Psoas muscle (tissue), 8 donors: ENCODE measurements around the gene S100A13. TPM values are rescaled to one million over a fixed set of nuclear protein-coding genes. Genes with fewer than 3 reads are reported as not detected.
A peak's percentile ranks its signal among the peaks of the same experiment; 100 is the strongest.
"Not testable (repeated sequence)": the region's sequence is repeated elsewhere in the genome, so short reads cannot be mapped to it uniquely, and the experiment has no call there.

Experiments
- ATAC-seq, 4 donors: fragments of 200-7000 bp; cut with Tn5 transposase; one replicate each; pipeline ENCODE4 v1.9.1; 2020; ENCODE audit warnings: moderate library complexity in 3 of 4, mild to moderate bottlenecking in 2 of 4
- DNase-seq, 2 donors: peaks; one replicate each; pipeline ENCODE4 v3.0.0-alpha.2; 2020
- H3K27ac ChIP-seq: fragments of 200-600 bp; one replicate; pipeline ENCODE4 v1.8.0; 2022
- H3K27me3 ChIP-seq, 3 donors: fragments of 200-600 bp in 1 of 3; one replicate each; pipeline versions ENCODE4 v1.6.1 to v1.8.0; 2013 to 2022; ENCODE audit warnings: low read length in 2 of 3, mild to moderate bottlenecking in 2 of 3, moderate library complexity in 1 of 3; ENCODE audit not compliant: insufficient read depth in 3 of 3
- H3K36me3 ChIP-seq, 2 donors: fragments of 200-600 bp in 1 of 2; one replicate each; pipeline versions ENCODE4 v1.6.1 to v1.8.0; 2013 to 2022; ENCODE audit warnings: low read depth in 1 of 2, mild to moderate bottlenecking in 1 of 2, moderate library complexity in 1 of 2; ENCODE audit not compliant: insufficient read depth in 1 of 2
- H3K4me1 ChIP-seq: fragments of 200-600 bp; one replicate; pipeline ENCODE4 v1.8.0; 2022
- H3K4me3 ChIP-seq: fragments of 200-600 bp; one replicate; pipeline ENCODE4 v1.8.0; 2022; ENCODE audit warnings: mild to moderate bottlenecking
- H3K9me3 ChIP-seq: fragments of 200-600 bp; one replicate; pipeline ENCODE4 v1.8.0; 2022
- WGBS, 3 donors: extraction: QIAGEN DNeasy Blood & Tissue Kit; methylation state at CpG; one replicate each; pipeline versions ENCODE4 v1.1.6 to v1.1.7; 2013; 5-methylcytosine and 5-hydroxymethylcytosine counted together
- intact Hi-C, 2 donors: fragments of 100-400 bp; cut with DNase I; formaldehyde crosslinking; loops; one replicate each; pipeline versions ENCODE4 v1.11.0 to v1.14.2; 2022
- polyA plus RNA-seq, 3 donors: library from polyadenylated mRNA; stranded (reverse); fragments of 200-250 nt; gene quantifications; one replicate each; pipeline ENCODE4 v1.2.3, GENCODE V29; 2013
- total RNA-seq, 4 donors: library from RNA; stranded (reverse); fragmentation: NEBNext Ultra II Directional in 2 of 4; extraction: Animal tissue kit (Norgen Biotek cat#: 25700) in 2 of 4; gene quantifications; one replicate each; pipeline versions ENCODE4 v1.2.1 to v1.2.4, GENCODE V29; 2021 to 2023
- TF ChIP-seq, protein P1 (sequence below): fragments of 200-600 bp; IDR thresholded peaks from one replicate; pipeline ENCODE4 v1.8.0; 2022; ENCODE audit warnings: antibody characterized with exemption
- donor health status: healthy with polysubstance abuse.
- donor health status: DM: no; HTN: no; CAD: no; lungs with moderate emphysema.
- donor health status: Bipolar disorder and iron deficiency.
- donor health status: healthy.
- donor health status: DM: yes; HTN: yes; CAD: no.
- donor health status: DM: no; HTN: no; CAD: no.
- donor health status: DM: no; HTN: no; CAD: no.
- donor health status: DM: yes; HTN: yes; CAD: no.

S100A13 gene
- total and polyA plus RNA-seq, 7 donors, result 72.4 to 199 (median 113) TPM

DNA sequence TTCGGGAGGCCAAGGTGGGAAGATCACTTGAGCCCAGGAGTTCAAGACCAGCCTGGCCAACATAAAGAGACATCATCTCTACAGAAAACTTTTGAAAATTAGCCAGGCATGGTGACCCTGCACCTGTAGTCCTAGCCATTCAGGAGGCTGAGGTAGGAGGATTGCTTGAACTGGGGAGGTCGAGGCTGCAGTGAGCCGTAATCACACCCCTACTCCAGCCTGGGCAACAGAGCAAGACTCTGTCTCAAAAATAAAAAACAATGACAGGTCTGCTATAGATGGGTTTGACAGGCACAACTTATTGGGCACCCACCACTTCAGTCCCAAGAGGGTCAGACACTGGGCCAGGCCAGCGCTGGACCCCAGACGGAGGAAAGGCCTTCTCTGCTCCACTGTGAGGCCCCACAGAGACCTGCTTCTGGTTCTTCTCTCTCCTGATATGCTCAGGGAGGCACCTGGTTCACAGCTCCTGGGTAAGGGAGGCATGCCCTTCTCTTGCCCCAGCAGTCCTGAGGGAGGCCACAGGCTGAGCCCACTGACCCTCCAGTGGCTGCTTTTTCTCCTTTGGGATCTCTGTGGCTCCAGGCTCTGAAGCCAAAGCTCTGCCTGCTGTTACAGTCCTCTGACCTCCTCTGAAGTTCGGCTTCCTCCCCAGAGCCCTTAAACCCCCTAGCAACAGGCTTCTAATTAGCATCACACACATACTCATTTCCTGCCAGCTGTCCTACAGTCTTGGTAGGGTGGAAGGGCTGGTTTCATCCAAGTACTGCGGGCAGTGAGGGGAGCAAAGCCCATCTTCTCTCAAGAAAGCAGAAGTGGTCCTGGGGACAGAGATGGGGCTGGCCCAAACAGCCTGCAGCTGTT, 28.8 kb downstream of the S100A13 start:
- H3K4me3 ChIP-seq, result no peak overlapping the region
- no peak overlapping the region for H3K27ac ChIP-seq
- no peaks in the 10 kb centered on the region for H3K27me3 ChIP-seq
- no peaks in the 10 kb centered on the region for H3K9me3 ChIP-seq
- intact Hi-C loops, result no loop called here
- TF ChIP-seq, protein P1, sequence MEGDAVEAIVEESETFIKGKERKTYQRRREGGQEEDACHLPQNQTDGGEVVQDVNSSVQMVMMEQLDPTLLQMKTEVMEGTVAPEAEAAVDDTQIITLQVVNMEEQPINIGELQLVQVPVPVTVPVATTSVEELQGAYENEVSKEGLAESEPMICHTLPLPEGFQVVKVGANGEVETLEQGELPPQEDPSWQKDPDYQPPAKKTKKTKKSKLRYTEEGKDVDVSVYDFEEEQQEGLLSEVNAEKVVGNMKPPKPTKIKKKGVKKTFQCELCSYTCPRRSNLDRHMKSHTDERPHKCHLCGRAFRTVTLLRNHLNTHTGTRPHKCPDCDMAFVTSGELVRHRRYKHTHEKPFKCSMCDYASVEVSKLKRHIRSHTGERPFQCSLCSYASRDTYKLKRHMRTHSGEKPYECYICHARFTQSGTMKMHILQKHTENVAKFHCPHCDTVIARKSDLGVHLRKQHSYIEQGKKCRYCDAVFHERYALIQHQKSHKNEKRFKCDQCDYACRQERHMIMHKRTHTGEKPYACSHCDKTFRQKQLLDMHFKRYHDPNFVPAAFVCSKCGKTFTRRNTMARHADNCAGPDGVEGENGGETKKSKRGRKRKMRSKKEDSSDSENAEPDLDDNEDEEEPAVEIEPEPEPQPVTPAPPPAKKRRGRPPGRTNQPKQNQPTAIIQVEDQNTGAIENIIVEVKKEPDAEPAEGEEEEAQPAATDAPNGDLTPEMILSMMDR, result no peak
- WGBS, 3 donors, result 60 to 73% (median 61%) methylated on average over 7 of the region's 7 CpGs
- no peak for DNase-seq
- no peaks in the 10 kb centered on the region for H3K4me1 ChIP-seq
- peak in 2 of 4 donors; percentile 15 to 24 for ATAC-seq
- H3K36me3 ChIP-seq, result no peaks in the 10 kb centered on the region

DNA sequence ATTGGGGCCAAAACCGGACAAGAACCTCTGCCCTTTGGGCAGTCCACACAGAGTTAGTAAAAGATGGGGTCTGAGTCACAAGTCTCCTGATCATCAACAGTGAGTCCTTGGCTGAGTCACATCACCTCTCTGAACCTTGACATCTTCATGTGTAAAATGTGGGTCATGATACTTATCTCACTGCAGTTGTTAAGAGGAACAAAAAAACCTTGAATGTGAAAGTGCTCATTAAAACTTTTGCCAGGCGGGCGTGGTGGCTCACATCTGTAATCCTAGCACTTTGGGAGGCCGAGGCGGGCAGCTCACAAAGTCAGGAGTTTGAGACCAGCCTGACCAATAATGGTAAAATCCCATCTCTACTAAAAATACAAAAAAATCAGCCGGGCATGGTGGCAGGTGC, 30.1 kb downstream of the S100A13 start:
- TF ChIP-seq, protein P1, result no peak
- Histone ChIP-seq H3K27ac (no peak overlapping the region), H3K4me1 (no peaks in the 10 kb centered on the region), H3K4me3 (no peak overlapping the region), H3K9me3 (no peaks in the 10 kb centered on the region), H3K27me3 (no peaks in the 10 kb centered on the region), H3K36me3 (no peaks in the 10 kb centered on the region)
- 80 to 87% (median 84%) methylated on average over 6 of the region's 6 CpGs for WGBS, 3 donors
- no peak for DNase-seq
- intact Hi-C loops, result no loop called here
- ATAC-seq, result no peak

DNA sequence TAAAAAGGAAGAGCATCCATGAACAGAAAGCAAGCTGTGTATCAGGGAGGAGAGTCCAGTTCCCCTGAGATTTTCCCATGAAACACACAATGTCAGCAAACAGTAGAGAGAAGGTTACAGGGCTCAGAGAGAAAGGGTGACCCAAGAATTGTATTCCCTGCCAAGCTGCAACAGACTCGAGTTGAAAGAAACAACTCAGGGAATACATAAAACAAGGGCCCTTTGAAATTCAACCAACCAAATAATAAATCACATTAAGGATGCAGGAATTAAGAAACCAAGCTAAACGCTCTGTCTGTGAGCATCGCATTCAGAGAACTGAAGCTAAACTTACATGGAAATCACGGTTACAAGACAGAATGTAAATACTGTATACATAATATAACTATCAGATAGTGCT, 34.6 kb downstream of the S100A13 start:
- Histone ChIP-seq H3K36me3 (no peaks in the 10 kb centered on the region), H3K4me3 (no peak overlapping the region), H3K4me1 (no peaks in the 10 kb centered on the region), H3K27ac (no peak overlapping the region), H3K9me3 (no peaks in the 10 kb centered on the region), H3K27me3 (no peaks in the 10 kb centered on the region)
- WGBS, 3 donors, result 53 to 57% (median 56%) methylated on average over 4 of the region's 4 CpGs
- intact Hi-C loops, result no loop called here
- DNase-seq (no peak), ATAC-seq (no peak)
- TF ChIP-seq, protein P1, result no peak

DNA sequence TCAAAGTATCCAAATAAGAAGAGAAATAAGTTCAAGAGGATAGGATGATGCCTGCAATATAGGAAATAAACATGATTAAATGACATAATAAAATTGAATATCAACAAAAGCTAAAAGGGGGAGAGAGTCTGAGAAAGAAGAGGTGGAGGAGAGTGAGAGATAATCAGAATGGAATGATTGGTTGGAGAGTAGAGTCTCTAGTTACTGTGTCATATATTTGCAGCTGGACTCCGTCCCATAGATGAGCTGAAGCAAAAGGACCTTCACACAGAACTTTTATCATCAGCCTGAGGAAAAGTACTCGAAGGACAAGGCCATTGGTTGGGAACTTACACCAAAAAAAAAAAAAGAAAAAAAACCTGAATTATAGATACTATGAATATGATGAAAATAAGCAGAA, 38.8 kb downstream of the S100A13 start:
- TF ChIP-seq, protein P1, result no peak
- no peak for ATAC-seq
- Histone ChIP-seq H3K36me3 (no peaks in the 10 kb centered on the region), H3K27ac (no peak overlapping the region), H3K27me3 (no peaks in the 10 kb centered on the region), H3K9me3 (no peaks in the 10 kb centered on the region), H3K4me3 (no peak overlapping the region), H3K4me1 (no peaks in the 10 kb centered on the region)
- WGBS, 3 donors, result 81 to 87% (median 85%) methylated on average over 2 of the region's 2 CpGs
- no peak for DNase-seq
- intact Hi-C loops, result no loop called here

DNA sequence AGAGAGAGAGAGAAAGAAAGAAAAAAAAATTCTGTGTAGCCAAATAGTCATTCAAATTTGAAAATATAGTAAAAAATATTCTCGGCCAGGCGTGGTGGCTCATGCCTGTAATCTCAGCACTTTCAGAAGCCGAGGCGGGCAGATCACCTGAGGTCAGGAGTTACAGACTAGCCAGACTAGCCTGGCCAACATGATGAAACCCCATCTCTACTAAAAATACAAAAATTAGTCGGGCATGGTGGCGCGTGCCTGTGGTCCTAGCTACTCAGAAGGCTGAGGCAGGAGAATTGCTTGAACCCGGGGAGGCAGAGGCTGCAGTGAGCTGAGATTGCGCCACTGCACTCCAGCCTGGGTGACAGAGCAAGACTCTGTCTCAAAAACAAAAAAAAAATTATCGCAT, 39.3 kb downstream of the S100A13 start:
- H3K27ac ChIP-seq, H3K9me3 ChIP-seq, H3K27me3 ChIP-seq, H3K4me1 ChIP-seq, ATAC-seq, H3K4me3 ChIP-seq, H3K36me3 ChIP-seq, intact Hi-C loops, DNase-seq: not testable (repeated sequence)
- WGBS, 3 donors, result 85 to 95% (median 88%) methylated on average over 10 of the region's 10 CpGs
